HL-60/S4 treated with phorbol 12-myristate 13-acetate at 8.2 ng/mL for 4 days and 3 days (cell line): ENCODE measurements around the gene ITFG1.

Experiments used
- in situ Hi-C: fragments of 300-500 bp; cut with MboI; formaldehyde crosslinking; loops from 2 replicates; pipeline ENCODE4 v1.15.0; 2022; ENCODE audit warnings: low sequenced_read_pairs

ITFG1 gene

DNA sequence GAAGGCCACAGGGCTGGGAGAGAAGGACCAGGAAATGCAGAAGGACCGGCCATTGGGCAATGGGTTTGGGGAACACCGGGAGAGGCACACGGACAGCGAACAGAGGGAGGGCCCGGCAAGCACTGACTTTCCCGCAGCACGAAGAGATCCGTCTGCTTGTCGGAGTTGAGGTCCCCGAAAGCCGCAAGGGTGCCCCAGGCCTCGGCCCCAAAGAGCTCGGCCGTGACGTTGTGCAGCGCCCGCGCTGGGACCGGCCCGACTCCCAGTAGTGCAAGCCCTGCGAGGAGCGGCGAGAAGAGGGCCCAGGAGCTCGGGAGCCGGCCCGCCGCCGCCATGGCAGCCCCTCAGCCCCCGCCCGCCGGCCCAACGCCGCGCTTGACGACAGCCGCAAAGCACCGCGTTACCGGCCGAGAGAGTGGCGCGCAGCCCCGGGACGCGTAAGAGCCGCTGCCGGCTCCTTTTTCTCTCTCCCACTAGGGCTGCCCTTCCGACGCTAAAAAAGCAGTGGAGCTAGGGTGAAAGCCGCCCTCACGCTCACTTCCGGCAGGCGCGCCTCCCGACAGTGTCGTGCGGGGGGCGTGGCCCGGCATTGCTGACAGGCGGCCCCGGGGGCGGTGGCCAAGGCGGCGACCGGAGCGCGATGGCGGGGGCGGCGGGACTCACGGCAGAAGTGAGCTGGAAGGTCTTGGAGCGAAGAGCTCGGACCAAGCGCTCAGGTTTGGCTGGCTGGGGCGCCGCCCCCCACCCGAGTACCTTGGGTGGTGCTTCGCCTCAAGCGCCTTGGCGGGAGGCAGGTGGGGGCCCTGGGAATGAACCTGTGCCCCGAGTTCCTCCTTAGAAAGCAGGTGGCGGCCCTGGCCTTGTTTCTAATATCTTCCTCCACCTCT lies at the start of gene ITFG1, which contains the start of gene PHKB:
Gene ITFG1, minus strand, starts transcription at position 353 of the 887 bp plus-strand sequence. Its CDS starts 18 bp downstream, at position 335.
Gene PHKB, plus strand, starts transcription at position 621 of the 887 bp plus-strand sequence. Its CDS starts 20 bp downstream, at position 641.
- in situ Hi-C loops = no loop called here

GRCh38 chr16:47507701-47508100 lies 46.8 kb upstream of the ITFG1 start:
- in situ Hi-C loops = no loop called here

DNA sequence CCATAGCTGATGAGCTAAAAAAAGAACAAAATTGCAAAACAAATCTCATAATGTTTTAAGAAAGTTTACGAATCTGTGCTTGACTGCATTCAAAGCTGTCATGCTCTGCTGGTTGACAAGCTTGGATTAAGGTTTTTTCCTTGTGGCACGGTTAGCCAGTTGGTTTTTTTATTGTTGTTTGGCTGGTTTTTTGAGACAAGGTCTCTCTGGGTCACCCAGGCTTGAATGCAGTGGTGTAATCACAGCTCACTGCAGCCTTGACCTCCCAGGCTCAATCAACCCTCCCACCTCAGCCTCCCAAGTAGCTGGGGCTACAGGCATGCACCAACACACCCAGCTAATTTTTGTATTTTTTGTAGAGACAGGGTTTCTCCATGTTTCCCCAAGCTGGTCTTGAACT lies 45.9 kb upstream of the ITFG1 start:
- in situ Hi-C loops = no loop called here

DNA sequence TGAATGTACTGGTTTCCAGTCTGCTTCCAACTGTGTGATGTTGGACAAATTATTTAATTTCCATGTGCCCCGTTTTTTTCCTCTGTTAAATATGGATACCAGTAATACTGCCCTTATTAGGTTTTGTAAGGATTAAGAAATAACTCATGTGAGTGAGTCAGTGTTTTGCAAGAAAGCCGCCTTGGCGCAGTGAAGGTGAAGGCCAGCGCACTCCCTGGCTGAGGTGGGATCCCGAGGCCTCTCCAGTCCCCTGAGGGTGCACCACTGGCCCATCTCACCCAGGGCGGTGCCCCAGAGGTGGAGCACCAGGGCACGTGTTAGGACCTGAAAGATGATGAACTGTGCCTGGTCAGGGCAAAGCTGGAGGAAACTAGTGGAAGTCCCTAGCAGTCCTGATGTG lies 43.7 kb upstream of the ITFG1 start:
- in situ Hi-C loops = no loop called here

- in situ Hi-C loops = no loop called here
Observed at GRCh38 chr16:47503936-47504335, 43.1 kb upstream of the ITFG1 start.

DNA sequence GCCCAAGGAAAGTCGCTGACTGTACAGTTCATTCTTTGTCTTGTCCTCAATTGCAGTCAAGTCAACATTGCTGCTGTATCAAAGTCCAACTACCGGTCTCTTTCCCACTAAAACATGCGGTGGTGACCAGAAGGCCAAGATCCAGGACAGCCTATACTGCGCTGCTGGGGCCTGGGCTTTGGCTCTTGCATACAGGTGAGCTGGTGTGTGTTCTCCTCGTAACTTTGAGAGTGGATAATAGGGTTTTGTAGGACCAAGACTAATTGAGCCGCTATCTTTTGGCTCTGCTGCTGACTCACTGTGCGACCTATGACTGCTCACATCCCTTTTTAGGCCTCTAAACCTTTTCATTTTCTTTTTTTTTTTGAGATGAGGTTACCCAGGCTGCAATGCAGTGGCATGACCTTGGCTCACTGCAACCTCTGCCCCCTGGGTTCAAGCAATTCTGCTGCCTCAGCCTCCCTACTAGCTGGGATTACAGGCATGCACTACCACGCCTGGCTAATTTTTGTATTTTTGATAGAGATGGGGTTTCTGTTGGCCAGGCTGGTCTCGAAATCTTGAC lies 38.9 kb upstream of the ITFG1 start:
- in situ Hi-C loops = no loop called here

- in situ Hi-C loops = no loop called here
Observed at GRCh38 chr16:47499080-47499699, 38.3 kb upstream of the ITFG1 start.

DNA sequence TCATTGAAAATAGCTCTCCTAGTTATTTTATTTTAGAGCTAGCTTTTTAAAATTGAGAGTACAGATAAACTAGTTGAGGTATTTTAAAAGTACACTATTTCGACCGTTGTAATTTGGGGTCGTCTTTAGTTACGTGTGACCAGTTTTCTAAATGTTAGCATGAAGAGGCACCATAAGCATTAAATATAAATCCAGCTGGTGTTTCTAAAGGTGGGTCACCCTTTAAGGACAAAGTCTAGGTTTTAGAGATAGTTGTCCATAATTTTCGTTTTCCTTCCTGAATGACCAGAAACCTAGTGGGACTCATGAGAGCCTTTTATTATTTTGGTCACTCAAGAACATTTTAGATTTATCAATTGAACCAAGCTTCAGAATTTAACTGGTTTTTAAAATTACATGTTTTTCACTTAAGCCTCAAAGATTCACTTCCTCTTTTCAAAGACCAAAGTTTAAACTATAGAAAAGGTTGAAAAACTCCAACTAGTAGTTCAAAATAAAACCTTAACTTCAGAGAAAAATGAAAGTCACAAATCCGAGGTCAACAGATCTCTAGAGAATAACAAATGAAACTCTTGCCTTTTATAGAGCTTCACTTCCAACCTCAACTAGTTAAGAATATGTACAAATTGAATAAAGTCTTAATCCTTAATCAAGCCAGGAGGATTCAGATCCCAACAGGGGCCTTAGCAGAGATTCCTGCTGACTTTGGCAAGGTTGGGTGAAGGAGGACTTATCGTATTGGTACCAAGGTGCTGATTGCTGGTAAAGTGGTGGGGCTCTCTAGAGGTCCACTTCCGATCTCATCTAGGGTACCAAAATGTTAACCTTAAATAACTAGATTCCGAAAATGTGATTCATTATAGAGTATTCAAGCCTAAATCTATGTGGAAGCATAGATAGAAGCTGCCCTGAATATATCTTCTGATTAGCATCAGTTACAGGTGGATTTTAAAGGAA lies 32.8 kb upstream of the ITFG1 start:
- in situ Hi-C loops = no loop called here

- in situ Hi-C loops = no loop called here
Observed at GRCh38 chr16:47492428-47493377, 31.8 kb upstream of the ITFG1 start.

DNA sequence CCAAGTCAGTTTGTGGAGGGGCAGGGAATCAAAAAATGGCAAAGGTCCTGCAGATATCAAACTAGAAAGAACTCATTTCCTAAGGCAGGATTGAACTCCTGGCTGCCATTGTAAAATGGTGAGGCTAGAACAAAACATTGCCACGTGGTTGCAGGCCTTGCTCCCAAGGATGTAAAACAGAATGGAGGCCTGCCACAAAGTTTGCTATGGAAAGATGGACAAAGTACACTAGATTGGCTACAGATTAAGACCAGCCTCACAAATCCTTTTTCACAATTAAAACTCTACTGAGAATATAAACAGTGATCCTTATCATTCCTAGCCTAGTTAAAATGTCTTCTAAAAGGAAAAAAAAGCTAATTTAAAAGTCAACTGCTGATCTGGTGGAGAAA lies 31.2 kb upstream of the ITFG1 start:
- in situ Hi-C loops = no loop called here

- in situ Hi-C loops = no loop called here
Observed at GRCh38 chr16:47490471-47490870, 29.6 kb upstream of the ITFG1 start.

GRCh38 chr16:47488051-47488450 lies 27.2 kb upstream of the ITFG1 start:
- in situ Hi-C loops = no loop called here

DNA sequence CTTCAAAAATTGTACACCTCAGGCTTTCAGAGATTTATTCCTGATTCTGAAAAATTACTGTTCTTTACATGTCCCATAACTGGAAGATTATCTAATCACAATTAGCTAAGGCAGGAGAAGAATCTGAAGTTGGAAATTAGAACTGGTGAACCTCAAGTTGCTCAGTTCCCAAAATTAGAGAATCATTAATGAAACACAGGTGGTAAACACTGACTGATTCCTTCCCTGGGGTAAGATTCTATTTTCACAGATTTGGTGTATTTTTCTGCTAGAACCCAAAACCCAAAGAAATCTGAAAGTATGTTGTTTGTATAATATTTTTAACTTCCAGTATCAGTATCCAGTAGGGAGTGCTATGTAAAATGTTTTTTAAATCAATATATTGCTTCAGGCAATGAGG lies 26.0 kb upstream of the ITFG1 start:
- in situ Hi-C loops = no loop called here

- in situ Hi-C loops = no loop called here
Observed at GRCh38 chr16:47483616-47484015, 22.8 kb upstream of the ITFG1 start.

GRCh38 chr16:47481698-47482374 lies 21.0 kb upstream of the ITFG1 start:
- in situ Hi-C loops = no loop called here

DNA sequence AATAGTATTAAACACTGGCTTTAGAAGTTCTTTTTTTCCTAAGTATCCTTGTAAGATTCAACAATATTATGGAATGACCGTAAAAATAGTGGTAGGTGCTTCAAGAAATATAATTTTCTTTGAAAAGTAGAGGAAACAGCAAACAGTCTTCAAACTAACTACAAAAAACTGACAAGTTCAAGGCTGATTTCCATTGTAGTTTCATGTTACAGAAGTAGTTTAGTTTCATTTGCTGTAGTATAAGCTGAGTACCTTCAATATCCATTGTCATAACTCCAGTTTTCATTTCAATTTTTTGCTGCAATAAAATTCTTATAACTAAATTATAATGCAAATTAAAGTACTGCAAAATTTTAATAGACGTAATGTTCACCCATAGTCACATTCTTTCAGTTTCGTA lies 19.5 kb upstream of the ITFG1 start:
- in situ Hi-C loops = no loop called here

DNA sequence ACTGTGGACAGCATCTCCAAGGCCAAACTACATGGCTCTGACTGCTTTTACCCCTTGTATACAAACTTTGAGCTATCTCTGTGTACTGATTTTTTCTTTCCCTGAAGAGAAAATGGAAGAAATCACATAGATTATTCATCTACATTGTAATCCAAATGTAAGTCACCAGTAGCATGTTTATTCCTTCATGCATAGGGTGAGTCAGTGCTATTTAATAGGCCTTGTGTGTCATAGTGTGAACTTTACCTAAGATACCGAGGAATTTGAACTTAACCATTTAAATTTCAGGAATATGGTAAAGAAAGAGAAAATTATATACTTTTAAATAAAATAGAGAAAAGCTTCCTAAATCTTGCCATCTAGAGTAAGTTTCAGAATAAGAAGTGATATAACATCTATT lies 16.8 kb upstream of the ITFG1 start:
- in situ Hi-C loops = no loop called here

DNA sequence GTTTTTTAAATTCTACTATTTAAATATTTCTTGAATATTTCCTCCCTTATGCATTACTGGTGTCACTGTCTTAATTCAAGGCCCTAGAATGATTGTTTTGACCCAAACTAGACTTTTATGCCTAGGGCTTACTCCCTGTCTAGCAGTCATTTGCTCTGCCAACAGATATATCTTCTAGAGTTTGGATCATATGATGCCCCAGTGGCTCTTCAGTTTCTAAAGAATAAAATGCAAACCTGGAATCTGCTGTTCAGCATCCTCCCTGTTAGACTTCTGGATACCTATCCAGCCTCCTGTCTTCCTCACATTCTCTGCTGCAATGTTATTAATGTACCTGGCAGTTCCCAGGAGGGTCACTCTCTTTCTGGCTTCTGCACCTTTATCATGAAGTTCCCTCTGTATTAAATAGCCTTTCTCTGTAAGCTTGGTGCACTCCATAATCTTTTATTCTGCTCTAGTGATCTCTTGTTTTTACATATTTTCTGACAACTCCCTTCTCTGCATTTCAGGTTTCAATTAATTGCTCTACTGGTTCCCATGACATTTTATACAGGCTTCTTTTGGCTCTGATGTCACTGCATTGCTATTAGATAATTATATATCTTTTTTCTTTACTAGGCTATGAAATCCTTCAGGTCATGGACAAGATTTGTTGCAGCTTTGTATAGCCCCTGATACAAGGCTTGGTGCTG lies 15.9 kb upstream of the ITFG1 start:
- in situ Hi-C loops = no loop called here

DNA sequence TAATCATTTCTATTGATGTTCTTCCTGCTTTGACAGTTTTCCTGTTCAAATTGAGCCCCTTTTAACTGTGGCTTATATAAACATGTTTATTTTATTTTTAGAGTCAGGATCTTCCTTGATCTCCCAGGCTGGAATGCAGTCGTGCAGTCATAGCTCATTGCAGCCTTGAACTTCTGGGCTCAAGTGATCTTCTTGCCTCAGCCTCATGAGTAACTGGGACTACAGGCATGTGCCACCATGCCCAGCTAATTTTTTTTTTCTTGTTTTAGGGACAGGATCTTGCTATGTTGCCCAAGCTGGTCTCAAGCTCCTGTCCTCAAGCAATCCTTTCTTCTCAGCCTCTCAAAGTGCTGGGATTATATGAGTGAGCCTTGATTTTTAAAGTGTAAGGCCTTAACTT lies 14.9 kb upstream of the ITFG1 start:
- in situ Hi-C loops = no loop called here
